Hepatic stellate cell (primary cell): ENCODE results near the gene HRH2.

ENCODE experiments used
- DNase-seq: peaks from one replicate; pipeline ENCODE4 v3.0.0; 2011; ENCODE audit warnings: low spot score

Gene HRH2

DNA sequence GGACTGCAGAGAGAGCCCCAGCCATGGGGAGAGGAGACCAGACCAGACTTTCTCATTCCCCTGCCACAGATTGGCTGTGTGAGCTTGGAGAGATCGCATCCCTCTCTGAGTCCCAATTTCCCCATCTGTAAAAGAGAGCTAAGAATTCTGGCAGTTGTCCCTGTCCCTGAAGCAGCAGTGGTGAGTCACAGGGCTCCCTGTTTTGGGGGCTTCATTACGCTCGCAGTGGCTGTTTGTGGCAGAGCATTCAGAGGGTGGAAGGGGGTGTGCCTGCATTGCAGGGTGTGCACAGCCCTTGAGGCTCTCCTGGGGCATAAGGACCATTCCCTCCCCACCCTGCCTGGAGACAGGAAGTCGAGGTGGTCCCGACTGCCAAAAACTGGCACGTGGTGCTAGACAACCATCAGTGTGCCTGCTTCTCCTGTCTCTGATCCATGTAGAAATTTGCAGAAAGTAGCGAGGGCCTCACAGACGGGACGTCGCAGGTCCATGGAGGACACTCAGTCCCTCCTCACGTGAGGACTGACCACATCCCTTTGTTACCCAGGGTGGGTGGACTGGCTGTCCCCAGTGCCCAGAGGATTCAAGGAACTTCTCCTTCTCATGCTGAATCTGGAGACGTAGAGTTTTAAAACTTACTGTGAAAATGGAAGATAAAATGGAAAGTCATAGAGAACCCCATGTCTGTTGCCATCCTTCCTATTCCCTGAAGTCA is 35.3 kb downstream of the HRH2 start:
- no peak for DNase-seq

DNA sequence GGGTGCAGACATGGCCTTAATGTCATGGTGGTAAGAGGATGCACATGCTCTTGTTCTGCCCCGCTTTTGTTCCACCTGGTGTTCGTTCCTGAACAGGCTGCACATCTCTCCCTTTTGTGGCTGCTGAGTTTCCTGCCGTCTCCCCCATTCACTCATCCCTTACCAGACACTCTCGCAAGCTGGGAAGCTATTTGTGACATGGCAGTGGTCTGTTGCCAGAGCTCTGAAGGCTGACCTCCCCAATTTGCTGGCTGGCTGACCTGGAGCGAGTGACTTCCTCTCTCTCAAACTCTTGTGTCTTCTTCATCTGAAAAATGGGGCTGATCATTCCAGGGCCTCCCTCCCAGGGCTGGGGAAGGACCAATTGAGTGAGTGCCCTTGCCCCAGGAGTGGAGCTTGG is 35.9 kb downstream of the HRH2 start:
- DNase-seq, result no peak

DNA sequence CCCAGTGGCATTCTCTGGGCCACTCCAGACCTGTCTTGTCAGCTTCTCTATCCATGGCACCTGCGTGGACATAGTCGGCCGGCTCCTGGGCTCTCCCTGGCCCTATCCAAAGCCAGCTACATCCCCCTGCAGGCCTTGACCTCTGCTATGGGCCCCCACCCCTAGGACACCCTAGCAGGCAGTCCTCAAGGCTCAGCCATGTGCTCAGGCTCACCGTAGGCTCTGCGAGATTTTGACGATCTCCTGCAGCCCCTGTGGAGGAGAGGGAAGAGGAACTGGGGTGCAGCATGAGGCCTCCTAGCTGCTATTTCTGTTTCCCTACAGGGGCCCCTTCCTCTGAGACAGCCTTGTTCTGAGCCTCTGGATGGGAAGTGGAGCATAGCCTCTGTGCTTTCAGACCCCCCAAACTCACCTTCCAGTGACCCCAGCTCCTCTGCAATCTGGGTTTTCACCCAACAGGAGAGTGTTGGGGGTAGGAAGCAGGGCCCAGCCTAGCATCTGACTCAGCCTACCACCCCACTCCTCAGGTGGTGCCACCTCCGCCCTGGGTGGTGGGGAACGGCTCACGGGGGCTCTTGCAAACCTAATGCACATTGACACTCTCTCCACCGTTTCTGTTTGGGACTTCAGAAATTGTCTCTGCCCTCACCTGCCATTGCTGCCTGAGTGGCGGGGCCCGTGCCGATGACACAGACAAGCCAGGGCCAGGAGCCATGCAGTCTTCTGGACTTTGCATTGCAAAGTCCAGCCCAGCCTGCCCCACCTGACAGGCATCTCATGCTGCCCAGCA is 36.7 kb downstream of the HRH2 start:
- no peak for DNase-seq

DNA sequence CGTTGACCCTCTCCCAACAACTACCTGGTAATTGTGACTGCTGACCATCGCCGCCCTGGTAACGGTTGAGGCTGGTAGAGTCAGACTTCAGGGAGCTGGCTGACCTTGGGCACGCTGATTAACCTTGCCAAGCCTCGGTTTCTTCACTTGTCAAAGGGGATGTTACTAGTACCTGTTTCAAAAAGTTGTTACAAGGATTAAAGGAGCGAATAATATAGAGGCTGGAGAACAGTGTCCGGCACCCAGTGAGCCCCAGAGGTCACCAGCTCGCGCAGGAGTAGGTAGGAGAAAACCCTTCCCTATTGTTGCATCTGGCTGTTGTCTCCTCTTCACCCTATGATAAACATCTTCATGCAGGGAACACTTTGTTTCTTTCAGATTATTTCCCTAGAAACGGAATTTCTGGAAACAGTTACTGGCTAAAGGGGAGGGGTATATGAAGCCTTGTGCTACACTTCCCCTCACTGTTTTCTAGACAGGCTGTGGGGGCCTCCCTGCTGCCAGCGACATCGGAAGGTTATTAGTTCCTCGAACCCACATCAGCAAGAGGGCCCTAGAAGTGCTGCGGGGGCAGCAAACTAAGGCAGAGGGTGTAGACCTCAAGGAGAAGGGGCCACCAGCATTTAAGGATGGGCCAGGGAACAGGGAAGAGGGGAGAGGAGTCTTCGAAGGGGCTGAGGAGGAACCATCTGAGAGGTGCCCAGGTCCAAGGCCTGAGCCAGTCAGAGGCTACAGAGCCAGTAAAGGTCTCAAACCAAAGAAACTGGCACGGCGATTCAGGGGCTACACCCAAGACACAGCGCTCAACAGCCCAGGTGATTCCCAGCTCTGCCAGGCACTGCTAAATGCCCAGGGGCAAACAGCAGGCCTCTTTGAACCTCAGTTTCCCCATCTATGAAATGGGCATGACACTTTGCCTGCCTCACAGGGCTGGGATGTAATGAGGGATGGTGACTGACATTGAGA is 37.6 kb downstream of the HRH2 start:
- no peak for DNase-seq

DNA sequence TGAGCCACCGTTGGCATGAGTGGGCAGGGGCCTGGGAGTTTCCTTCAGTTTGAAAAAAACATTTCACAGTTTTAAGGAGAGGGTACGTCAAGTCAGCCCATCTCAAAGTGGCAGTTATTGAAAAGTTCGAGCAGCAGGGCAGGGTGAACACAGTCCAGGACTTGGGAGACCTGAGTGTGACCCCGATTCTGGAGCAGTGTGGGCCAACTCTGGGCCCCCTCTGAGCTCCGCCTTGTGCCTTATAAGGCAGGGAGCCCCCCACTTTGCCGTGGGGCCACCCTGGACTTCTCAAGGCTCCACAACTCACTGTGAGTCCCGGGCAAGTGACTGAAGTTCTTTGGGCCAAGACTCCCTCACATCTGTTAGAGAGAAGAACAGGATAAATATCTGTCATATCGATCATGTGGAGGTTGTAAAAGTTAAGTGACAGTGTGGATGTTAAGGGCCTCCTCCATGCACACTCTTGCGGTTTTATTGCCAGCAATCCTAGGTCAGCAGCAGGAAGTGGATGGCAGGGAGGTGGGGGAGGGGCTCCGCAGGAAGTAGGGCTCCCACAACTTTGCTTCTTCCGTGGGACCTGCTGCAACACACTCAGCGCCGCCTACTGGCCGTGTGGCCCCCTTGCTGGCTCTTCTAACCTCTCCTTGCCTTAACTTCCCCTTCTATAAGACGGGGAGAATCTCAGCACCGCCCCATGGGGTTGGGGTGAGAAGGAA is 38.4 kb downstream of the HRH2 start:
- no peak for DNase-seq

DNA sequence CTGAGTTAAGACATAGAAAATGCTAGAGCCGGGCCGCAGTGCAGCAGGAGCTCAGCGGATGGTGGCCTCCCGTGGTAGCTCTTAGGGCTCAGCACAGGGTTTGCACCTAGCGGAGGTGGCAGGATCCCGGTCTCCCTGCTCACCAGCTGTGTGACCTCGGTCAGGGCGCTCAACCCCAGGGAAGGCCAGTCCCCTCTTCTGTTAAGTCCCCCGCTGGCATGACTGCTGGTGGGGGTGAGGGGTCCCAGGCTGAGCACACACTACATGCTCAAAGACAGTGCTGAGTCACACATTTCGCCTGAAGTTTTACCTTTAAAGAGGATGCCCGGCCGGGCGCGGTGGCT is 39.0 kb downstream of the HRH2 start:
- no peak for DNase-seq

DNA sequence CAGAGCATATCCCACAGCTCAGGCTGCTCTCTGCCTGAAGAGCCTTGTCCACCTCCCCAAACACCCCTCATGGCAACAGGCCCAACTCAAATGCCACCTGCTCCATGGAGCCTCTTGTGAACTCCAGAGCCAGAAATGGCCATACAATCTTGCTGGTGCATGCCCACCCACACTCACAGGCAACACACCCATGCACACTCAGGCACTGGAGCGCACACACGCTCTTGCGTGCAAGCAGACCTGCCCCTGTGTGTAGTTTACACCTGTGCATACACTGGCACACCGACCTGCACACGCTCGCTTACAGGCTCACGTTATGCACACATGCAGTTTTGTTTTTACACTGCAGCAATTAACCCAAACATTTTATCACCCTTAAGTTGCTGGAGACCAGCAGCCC is 40.0 kb downstream of the HRH2 start:
- no peak for DNase-seq

DNA sequence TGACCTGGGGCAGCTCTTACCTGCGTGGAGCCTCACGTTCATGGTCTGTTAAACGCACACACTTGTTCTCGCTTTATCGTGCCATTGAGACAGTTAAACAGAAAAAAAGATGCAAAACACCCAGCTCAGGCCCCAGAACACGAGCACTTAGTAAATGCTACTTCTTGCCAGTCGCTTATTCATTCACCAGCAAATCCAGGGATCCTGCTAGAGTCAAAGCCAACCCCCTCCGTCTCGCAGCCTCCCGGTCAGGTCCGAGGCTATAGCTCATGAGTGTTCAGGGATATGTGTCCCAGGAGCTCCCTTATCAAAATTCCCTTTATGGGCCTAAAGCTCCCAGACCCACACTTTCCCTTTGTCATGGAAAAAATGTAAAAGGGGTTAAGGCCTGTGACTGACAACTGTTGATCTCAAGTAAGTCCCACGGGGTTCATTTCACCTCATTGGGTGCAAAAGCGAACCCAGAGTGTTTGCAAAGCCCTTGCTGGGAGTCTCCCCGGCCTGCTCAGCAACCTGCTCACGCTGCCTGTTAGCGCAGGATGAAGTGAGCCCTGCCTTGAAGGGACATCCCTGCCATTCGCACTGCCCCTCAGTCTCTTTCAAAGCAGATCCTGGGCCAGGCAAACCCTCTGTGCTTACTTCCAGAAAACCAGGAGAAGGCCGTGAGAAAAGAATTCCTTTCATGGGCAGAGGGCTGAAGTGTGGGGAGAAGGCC is 40.7 kb downstream of the HRH2 start:
- no peak for DNase-seq

DNA sequence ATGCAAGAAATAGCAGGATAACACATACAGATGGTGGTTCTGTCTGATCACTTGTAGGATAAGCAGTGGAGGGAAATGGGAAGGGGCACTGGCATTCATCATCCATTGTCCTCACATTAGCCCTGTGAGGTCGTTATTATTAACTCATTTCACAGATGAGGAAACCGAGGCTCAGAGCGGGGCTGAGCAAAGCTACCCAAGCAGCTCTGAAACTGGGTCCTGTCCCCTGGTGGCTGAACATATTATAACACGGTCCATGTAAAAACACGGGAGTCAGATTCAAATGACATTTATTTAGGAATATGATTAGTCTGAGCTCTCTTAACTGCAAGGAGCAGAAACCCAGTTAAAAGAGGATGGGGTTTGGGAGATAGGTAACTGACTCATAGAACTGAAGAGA is 43.1 kb downstream of the HRH2 start:
- DNase-seq, result no peak

DNA sequence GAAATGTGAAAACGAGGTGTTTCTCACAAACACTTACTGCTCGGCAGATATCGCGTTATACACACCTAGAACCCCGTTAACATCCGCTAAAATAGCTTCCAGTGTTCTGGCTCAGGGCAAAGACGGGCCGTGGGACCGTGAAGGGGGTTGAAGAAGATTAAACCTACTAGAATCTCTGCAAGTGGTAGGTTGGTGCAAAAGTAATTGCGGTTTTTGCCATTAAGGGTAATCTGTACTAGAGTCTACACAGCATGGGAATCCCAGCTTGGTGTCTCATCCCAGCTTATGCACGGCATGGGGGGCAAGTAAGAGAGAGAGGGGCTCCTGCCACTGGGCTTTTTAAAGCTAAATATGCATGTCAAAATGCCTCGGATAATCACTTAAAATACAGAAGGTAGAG is 43.9 kb downstream of the HRH2 start:
- DNase-seq, result no peak

DNA sequence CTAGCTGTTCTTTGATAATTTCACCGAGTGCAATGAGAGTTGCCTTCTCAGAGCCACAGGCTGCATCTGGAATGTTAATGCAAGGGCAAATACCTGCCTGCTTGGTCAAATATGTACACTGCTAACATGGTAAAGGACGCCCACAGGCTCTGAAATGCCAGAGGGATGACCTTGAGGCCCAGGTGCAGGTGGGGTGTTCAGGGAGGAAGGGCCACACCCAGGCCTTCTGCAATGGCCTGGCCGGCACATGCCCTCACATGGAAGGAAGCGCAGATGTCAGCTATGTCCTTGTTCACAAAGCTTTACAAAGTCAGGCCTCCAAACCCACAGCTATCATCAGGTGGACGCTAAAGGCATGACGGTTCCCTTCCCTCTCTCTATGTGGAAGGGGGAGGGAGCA is 48.6 kb downstream of the HRH2 start:
- no peak for DNase-seq

DNA sequence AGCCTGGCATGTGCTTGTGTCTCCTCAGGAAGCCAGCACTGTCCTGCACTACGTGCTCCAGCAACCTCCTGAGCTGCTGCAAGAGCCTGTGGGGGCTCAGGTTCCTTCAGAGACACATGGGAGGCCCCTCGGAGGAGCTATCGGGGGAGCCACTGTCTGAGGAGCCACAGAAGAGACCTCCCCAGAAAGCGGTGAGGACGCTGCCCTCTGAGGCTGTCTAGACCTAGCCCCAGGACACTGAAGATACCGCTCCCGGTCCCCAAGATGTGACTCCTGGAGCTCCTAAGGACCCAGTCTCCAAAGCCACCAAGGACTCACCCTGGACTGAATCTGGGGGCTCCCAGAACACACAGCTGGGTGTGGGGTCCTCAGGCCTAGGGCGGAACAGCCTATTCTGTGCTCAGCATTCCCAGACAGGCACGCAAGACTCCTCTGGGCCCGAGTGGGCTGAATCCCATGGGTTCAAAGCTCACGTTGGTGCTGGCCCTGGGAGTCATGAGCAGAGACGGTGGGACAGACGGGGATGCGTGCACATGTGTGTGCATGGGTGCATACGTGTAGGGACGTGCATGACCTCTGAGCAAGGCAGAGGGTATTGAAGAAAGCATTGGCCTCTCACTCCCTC is 50.0 kb downstream of the HRH2 start:
- no peak for DNase-seq

DNA sequence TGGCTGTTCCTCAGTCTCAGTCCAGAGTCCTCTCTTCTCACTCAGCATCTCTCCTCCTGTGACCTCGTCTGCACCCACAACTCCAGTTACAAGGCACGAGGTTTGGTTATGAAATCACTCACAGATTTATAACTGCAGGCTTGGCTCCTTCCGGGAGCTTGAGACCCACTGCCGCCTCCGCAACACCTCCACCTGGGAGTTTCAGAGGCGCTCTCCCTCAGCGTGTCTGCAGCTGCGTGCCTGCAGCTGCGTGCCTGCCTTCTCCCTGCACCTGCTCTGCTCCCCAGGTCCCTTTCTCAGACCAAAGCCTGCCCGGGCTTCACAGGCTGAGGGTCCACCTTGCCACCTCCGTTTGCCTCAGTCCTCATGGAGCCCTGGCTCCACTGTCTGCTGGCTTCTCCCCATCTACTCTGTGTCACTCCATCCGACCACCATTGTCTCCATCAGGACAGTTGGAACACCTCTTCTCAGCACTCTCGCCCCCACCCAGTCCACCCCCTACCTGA is 51.5 kb downstream of the HRH2 start:
- DNase-seq, result no peak

DNA sequence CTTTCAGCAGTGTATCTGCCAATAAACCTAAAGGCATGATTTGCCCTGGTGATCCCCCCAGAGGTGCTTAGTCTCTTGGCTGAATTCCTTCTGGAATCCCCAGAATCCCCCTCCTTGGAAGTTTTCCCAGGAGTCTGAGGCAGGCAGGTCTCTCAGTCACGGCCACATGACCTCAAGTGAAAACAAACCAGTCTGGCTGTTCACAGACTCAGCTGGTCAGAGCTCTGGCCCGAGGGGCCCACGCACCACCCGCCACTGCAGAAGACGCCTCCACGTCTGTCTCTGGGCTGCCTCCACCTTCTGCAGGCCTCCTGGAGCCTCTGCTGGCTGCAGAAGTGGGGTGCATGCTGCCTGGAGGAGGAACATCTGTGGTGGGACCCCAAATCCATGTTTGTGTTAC is 52.5 kb downstream of the HRH2 start:
- DNase-seq, result no peak

DNA sequence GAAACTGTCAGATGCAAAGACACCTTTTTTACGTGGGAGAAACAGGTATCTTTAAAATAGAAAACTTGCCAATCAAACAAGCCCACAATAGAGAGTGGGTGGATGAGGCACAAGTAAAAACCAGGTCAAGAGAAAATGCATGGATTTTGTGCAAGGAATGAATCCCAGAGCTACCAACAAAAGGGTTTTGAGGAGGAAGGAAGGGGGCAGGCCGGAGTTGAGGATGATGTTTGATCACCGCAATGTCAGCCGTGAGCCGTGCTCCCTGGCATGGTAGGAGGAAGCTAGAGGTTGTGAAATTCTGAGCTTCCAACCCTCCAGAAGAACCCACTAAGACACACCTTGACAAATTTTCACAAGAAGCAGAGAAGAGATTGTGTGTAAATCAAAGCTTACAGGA is 53.2 kb downstream of the HRH2 start:
- DNase-seq, result no peak

DNA sequence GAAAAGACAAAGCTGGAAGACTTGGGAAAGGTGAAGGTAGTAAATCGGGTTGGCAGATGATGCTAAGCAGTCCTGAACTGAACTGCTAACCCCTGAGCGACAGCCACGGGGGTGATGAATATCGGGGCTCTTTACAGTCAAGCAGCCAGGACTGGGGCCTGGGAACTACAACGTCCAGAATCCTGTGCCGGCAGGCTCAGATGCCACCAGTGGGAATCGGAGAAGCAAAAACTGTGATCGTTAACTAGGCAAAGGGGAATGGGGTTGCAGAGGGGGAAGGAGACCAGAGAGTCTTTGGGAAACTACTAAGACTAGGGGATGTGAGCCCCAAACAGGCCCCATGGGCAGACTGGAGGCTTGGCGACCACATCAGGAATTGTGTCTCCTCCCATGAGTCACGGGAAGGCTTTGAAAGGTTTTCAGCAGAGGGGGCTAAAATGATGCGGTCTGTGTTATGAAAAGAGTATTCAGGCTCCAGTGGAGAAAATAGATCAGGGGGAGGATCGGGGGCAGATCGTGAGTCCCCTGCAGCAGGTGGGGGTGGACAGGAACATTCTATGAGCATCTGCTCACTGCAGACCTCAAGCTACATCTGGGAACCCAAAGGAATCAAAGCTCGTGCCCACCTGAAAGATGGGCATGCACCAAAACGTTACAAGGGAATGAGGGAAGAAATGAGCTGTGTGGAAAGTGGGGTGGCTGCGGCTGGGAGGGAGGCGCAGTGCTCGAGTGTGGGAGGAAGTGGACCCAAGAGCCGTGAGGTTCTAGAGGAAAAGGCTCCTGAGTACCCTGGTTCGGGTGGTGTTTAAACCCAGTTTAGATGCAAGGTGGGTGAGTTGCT is 53.8 kb downstream of the HRH2 start:
- no peak for DNase-seq

DNA sequence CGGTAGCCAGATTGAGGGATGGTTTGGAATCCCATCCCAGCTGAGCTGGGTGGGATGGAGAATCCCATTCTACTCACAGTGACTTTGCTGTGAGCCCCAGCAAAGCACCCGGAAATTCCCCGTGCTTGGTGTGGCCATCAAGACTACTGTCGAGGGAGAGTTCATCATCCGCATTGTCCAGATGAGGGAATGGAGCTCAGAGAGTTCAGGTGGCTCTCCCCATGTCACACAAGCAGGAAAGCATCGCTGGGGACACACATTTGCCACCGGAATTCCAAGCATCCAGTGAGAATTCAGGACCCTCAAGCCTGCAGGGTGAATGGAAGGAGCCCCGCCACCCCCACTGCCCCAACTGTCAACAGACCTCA is 54.4 kb downstream of the HRH2 start:
- DNase-seq, result no peak

DNA sequence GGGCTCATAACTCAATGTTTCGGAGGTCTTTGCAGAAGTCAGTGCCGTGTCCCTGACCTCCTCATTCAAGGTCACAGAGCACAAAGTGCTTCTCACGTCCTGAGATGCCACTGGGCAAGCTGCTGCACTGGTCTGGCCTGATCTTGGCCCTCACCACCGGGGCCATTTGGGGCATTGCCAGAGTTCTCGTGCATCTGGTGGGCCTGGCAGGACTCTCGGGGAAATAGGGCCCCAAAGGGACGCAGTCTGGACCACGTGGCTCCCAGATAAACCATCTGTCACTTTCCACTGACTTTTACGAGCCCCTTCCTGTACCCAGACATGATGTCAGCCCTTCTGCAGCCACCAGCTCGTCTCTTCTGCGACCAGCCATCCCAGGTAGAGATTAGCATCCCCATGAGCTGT is 54.8 kb downstream of the HRH2 start:
- DNase-seq, result no peak

DNA sequence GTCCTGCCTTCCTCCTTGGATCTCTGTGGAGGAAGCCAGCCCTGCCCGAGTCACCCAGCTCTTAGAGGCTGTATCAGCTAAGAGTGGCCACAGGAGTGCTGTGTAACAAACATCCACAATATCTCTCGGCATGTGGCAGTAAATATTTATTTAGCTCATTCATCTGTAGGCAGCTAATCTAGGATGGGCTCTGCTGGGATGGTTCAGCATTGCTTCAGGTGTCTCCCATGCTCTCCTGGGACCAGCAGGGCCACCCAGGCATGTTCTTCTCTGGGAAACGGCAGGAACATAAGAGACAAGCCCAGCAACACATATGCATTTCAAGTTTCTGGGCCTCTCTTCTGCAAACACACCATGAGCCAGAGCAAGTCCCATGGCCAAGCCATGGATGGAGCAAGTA is 56.1 kb downstream of the HRH2 start:
- DNase-seq, result no peak
